ENCODE data around the gene MEGF11.

- no peak for TF ChIP-seq EZH2 (IDR thresholded peaks at IDR 0.05)
- TF ChIP-seq POLR2AphosphoS5 (IDR thresholded peaks at IDR 0.05; ENCODE audit: borderline replicate concordance, low read depth, low read length), result no peak
- no peak for TF ChIP-seq FOXP2 (optimal IDR thresholded peaks at IDR 0.05; ENCODE audit: control extremely low read depth, extremely low read length, insufficient read depth)
Measured at GRCh38 chr15:66072616-66073361, 180.8 kb downstream of the MEGF11 start.
